ENCODE data around the gene NBPF11.
"Not testable (repeated sequence)": the region's sequence is repeated elsewhere in the genome, so short reads cannot be mapped to it uniquely, and the experiment has no call there.

Gene NBPF11

DNA sequence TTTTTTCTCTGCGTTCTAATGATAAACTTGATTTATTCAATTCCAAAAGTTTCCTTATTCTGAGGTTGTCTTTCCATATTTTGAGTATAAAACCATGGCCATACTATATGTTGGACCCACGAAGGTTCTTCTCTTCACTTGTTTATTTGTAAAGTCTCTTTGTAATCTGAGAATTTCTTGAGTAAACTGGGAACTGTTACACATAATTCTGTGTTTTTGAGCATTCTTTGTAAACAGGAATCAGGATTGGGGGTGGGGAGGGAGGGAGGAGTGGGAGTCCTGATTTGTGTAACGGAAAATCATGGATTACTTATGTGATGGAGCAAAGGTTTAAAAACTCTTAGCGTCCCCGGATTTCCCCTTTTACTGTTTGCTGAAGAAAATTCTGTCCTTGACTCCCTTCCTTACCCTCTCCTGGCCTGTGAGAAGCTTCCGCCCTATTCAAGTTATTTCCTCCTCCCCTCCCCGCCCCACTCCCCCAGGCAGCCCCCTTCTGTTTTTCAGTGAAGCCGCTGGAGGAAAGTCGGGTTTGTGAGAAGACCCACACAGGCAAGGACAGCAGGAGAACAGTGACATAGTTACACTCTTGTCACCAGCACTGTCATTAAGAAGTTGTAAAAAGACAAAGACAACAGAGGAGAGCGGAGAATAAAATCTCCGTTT, 6.4 kb upstream of the NBPF11 start:
- peak overlapping the region; percentile 34 for H3K4me3 Mint-ChIP-seq
- ATAC-seq, result no peak
- H3K9me3 Mint-ChIP-seq, result no peaks in the 10 kb centered on the region
- H3K4me1 Mint-ChIP-seq, result peaks cover 22% of the 10 kb centered on the region
- H3K36me3 Mint-ChIP-seq, result no peaks in the 10 kb centered on the region
- H3K27me3 Mint-ChIP-seq, result peaks cover 34% of the 10 kb centered on the region
- no peak overlapping the region for H3K27ac Mint-ChIP-seq

GRCh38 chr1:148157803-148158202, 5.7 kb upstream of the NBPF11 start:
- H3K27me3 Mint-ChIP-seq, result peaks cover 34% of the 10 kb centered on the region
- peaks cover 25% of the 10 kb centered on the region for H3K4me1 Mint-ChIP-seq
- not testable (repeated sequence) for H3K9me3 Mint-ChIP-seq, ATAC-seq, H3K36me3 Mint-ChIP-seq, H3K27ac Mint-ChIP-seq
- peak overlapping the region; percentile 34 for H3K4me3 Mint-ChIP-seq

GRCh38 chr1:148155494-148156275, 3.6 kb upstream of the NBPF11 start:
- Mint-ChIP-seq H3K4me1 (peaks cover 32% of the 10 kb centered on the region), H3K27ac (peak overlapping the region; percentile 92), H3K27me3 (peaks cover 19% of the 10 kb centered on the region), H3K4me3 (peak overlapping the region; percentile 77)
- H3K9me3 Mint-ChIP-seq, H3K36me3 Mint-ChIP-seq: not testable (repeated sequence)
- peak; percentile 73 for ATAC-seq

DNA sequence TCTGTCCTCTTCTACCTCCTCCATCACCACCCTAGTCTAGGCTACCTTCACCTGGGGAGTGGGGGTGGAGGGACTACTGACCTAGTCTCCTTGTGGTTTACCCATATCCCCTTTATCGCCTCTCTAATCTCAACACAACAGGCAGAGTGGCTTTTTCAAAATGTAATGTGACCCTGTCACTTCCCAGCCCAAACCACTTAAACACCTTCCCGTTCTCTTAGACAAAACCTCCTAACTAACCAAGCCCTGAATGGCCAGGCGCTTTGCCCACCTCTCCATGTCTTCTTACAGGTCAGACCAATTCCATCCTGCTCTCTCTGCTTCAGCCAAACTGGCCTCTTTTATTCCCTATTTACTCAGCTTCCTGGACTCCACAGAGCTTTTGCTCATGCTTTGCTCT, 714 bp upstream of the NBPF11 start:
- H3K27ac Mint-ChIP-seq, result peak overlapping the region; percentile 99
- peak overlapping the region; percentile 70 for H3K4me3 Mint-ChIP-seq
- not testable (repeated sequence) for H3K27me3 Mint-ChIP-seq, H3K9me3 Mint-ChIP-seq, ATAC-seq, H3K36me3 Mint-ChIP-seq
- H3K4me1 Mint-ChIP-seq, result peaks cover 23% of the 10 kb centered on the region

DNA sequence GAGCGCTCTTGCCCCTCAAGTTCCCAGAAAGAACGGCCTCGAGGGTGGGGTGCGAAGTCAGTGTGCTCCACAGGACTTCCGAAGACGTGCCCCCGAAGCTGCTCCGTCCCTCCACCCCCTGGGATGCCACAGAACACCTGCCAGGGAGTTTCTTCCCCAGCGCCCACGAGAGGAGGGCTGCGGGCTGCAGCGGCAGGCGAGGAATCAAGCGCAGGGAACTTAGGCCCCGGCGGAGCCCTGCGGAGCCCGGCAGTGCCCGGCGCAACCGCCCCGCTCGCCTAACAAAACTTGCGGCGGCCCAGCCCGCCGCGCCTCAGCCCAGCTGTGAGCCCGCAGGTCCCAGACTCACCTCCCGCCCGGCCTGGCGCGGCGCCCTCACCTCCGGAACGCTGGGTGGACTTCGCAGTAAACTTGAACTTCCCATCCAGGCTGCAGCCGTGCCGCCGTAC, 686 bp downstream of the NBPF11 start:
- Mint-ChIP-seq H3K4me3 (peak overlapping the region; percentile 100), H3K27ac (peak overlapping the region; percentile 99), H3K4me1 (peaks cover 23% of the 10 kb centered on the region)
- not testable (repeated sequence) for H3K36me3 Mint-ChIP-seq, H3K9me3 Mint-ChIP-seq, H3K27me3 Mint-ChIP-seq
- peak; percentile 49 for ATAC-seq

DNA sequence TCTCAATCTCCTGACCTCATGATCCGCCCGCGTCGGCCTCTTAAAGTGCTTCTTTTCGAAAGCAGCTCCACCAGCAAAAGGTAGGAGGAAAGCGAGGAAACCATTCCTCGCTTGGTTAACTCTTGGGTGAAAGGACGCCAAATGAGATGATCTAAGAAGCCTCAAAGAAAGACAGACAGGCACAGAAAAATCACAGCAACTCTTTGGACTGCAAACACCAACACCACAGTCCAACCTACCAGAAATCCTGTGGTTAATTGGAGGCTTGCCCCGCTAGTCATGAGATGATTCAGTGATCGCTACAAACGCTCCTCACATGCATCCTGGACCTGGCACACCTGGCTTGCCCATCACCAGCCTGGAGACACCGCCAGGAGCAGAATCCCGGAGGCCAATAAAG, 1.1 kb downstream of the NBPF11 start:
- peak overlapping the region; percentile 99 for H3K27ac Mint-ChIP-seq
- H3K36me3 Mint-ChIP-seq, H3K27me3 Mint-ChIP-seq, H3K9me3 Mint-ChIP-seq: not testable (repeated sequence)
- H3K4me3 Mint-ChIP-seq, result peak overlapping the region; percentile 100
- peak; percentile 46 for ATAC-seq
- H3K4me1 Mint-ChIP-seq, result peaks cover 19% of the 10 kb centered on the region

DNA sequence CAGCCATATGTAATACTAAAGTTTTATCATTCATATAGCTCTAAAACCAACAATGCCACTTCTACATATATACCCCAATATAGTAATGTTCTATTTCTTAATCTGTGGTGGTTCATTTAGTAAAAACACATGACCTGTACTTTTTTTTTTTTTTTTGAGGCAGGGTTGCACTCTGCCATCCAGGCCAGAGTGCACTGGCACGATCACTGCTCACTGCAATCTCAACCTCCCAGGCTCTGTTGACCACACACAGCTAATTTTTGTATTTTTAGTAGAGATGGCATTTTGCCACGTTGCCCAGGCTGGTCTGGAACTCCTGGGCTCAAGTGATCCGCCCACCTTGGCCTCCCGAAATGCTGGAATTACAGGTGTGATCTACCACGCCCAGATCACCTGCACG, 2.1 kb downstream of the NBPF11 start:
- H3K4me3 Mint-ChIP-seq, H3K27me3 Mint-ChIP-seq, ATAC-seq, H3K27ac Mint-ChIP-seq, H3K36me3 Mint-ChIP-seq, H3K9me3 Mint-ChIP-seq: not testable (repeated sequence)
- H3K4me1 Mint-ChIP-seq, result peaks cover 12% of the 10 kb centered on the region

DNA sequence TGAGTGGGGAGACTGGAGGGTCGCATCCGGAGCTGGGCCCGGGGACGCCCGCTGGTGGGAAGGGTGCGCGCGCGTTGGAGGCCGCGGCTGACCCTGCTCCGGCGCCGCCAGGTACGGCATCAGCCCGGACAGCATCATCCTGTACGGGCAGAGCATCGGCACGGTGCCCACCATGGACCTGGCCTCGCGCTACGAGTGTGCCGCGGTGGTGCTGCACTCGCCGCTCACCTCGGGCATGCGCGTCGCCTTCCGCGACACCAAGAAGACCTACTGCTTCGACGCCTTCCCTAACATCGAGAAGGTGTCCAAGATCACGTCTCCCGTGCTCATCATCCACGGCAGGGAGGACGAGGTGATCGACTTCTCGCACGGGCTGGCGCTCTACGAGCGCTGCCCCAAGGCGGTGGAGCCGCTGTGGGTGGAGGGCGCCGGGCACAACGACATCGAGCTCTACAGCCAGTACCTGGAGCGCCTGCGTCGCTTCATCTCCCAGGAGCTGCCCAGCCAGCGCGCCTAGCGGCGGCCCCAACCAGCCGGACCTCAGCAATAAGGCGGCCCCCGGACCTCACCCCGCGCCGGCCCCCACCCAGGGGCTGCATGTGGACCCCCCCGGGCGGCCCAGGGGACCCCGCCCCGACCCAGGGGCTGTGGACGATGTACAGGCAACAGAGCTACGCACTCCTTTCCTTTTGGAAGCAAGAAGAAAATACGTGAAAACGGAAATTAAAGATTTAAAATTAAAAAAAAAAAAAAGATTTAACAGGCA, 2.8 kb downstream of the NBPF11 start:
- ATAC-seq, H3K9me3 Mint-ChIP-seq, H3K27ac Mint-ChIP-seq, H3K4me3 Mint-ChIP-seq, H3K36me3 Mint-ChIP-seq, H3K27me3 Mint-ChIP-seq: not testable (repeated sequence)
- H3K4me1 Mint-ChIP-seq, result peaks cover 12% of the 10 kb centered on the region

GRCh38 chr1:148147052-148147838, 4.8 kb downstream of the NBPF11 start:
- H3K4me3 Mint-ChIP-seq, H3K36me3 Mint-ChIP-seq, H3K9me3 Mint-ChIP-seq, ATAC-seq, H3K27ac Mint-ChIP-seq, H3K27me3 Mint-ChIP-seq, H3K4me1 Mint-ChIP-seq: not testable (repeated sequence)

GRCh38 chr1:148146191-148146997, 5.7 kb downstream of the NBPF11 start:
- H3K27me3 Mint-ChIP-seq, H3K27ac Mint-ChIP-seq, H3K4me3 Mint-ChIP-seq: not testable (repeated sequence)

DNA sequence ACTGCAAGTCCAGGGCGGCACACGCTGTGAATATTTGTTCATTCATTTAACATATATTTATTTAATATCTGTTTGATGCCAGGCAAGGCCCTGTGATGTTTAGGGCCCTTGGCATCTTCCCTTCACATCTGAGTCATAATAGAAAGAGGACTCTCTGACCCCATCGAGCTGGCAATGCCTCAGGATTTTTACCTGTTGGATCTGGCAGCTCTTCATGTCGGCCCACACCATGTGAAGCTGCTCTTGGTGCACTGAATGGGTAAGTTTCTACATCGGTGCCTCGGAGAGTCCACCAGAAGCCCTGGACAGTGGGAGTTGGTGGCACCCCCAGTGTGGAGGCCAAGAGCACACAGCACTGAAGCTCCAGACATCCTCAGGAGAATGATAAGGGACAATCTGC, 8.9 kb downstream of the NBPF11 start:
- not testable (repeated sequence) for H3K27ac Mint-ChIP-seq, ATAC-seq, H3K4me3 Mint-ChIP-seq, H3K27me3 Mint-ChIP-seq, H3K9me3 Mint-ChIP-seq, H3K4me1 Mint-ChIP-seq
- H3K36me3 Mint-ChIP-seq, result peaks cover 17% of the 10 kb centered on the region

More at GRCh38 chr1:148146191-148146997, 5.7 kb downstream of the NBPF11 start:
- H3K4me1 Mint-ChIP-seq, ATAC-seq, H3K9me3 Mint-ChIP-seq: not testable (repeated sequence)
- H3K36me3 Mint-ChIP-seq, result peaks cover 17% of the 10 kb centered on the region

- H3K36me3 Mint-ChIP-seq, result peaks cover 17% of the 10 kb centered on the region
- H3K9me3 Mint-ChIP-seq, ATAC-seq, H3K4me1 Mint-ChIP-seq, H3K4me3 Mint-ChIP-seq, H3K27me3 Mint-ChIP-seq, H3K27ac Mint-ChIP-seq: not testable (repeated sequence)
Measured at GRCh38 chr1:148141936-148142335, 10.1 kb downstream of the NBPF11 start.

DNA sequence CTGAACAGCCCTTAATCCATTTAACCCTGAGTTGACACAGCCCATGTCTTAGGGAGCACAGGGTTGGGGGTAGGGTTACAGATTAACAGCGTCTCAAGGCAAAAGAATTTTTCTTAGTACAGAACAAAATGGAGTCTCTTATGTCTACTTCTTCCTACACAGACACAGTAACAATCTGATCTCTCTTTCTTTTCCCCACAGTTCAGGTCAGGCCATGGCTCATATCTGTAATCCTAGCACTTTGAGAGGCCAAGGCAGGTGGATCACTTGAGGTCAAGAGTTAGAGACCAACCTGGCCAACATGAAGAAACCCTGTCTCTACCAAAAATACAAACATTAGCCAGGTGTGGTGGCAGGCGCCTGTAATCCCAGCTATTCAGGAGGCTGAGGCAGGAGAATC, 13.5 kb downstream of the NBPF11 start:
- H3K36me3 Mint-ChIP-seq, result peaks cover 12% of the 10 kb centered on the region
- H3K27ac Mint-ChIP-seq, H3K4me1 Mint-ChIP-seq, H3K4me3 Mint-ChIP-seq, ATAC-seq, H3K27me3 Mint-ChIP-seq, H3K9me3 Mint-ChIP-seq: not testable (repeated sequence)

DNA sequence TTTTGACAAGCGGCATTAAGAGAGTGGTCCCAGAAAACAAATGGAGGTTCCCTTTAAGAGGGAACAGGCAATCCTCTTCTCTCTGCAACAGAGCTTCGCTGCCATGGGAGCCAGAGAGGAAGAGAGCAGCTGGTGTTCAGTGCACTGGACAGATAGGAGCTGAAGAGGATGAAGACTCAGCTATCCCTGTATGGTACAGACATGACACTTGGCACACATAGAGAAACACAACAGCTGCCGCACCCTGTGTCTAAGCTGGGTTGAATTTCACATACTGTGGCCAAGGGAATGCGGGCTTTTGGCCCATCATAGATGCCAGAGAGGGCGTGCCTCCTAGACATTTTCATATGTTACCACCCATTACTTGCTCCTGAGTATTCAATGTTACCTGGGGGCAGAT, 29.7 kb downstream of the NBPF11 start:
- H3K4me3 Mint-ChIP-seq, result not testable (repeated sequence)

More for the DNA sequence above, 29.7 kb downstream of the NBPF11 start:
- not testable (repeated sequence) for ATAC-seq, H3K9me3 Mint-ChIP-seq, H3K27me3 Mint-ChIP-seq, H3K4me1 Mint-ChIP-seq, H3K27ac Mint-ChIP-seq
- peaks cover 11% of the 10 kb centered on the region for H3K36me3 Mint-ChIP-seq

Data from stimulated activated memory B cell treated with anti-CD40 and anti-IgM and Interleukin-4, amounts not matched to agents 10 μg/mL and 1 μg/mL and 100 μg/mL, for 72 hours (primary cell).